Hematopoietic multipotent progenitor cell treated with erythropoietin and hydrocortisone succinate and interleukin-3 and kit ligand, for 8 days (in vitro differentiated cells): Measurements from ENCODE around the gene MLN.
"Not testable (repeated sequence)": the region's sequence is repeated elsewhere in the genome, so short reads cannot be mapped to it uniquely, and the experiment has no call there.

ENCODE experiments used
- DNase-seq: peaks from one replicate; pipeline ENCODE4 v3.0.0-alpha.2; 2015

MLN gene

GRCh38 chr6:33834401-33835392, 30.9 kb upstream of the MLN start:
- DNase-seq = no peak

- DNase-seq = no peak
Measured at GRCh38 chr6:33833599-33833998, 29.8 kb upstream of the MLN start.

- not testable (repeated sequence) for DNase-seq
Measured at GRCh38 chr6:33832831-33833230, 29.0 kb upstream of the MLN start.

- not testable (repeated sequence) for DNase-seq
Measured at GRCh38 chr6:33831725-33832124, 27.9 kb upstream of the MLN start.

- no peak for DNase-seq
Measured at GRCh38 chr6:33830635-33831240, 26.9 kb upstream of the MLN start.

GRCh38 chr6:33828764-33829731, 25.2 kb upstream of the MLN start:
- no peak for DNase-seq

- no peak for DNase-seq
Measured at GRCh38 chr6:33828452-33828763, 24.6 kb upstream of the MLN start.

- no peak for DNase-seq
Measured at GRCh38 chr6:33827546-33828451, 24.0 kb upstream of the MLN start.

GRCh38 chr6:33826537-33826936, 22.7 kb upstream of the MLN start:
- DNase-seq = no peak

GRCh38 chr6:33824461-33825154, 20.8 kb upstream of the MLN start:
- DNase-seq = no peak

- DNase-seq = no peak
Measured at GRCh38 chr6:33823806-33824205, 20.0 kb upstream of the MLN start.

- DNase-seq = peak; percentile 14
Measured at GRCh38 chr6:33822575-33823395, 19.0 kb upstream of the MLN start.

GRCh38 chr6:33820784-33821520, 17.1 kb upstream of the MLN start:
- DNase-seq = no peak

GRCh38 chr6:33820243-33820642, 16.4 kb upstream of the MLN start:
- no peak for DNase-seq

- DNase-seq = no peak
Measured at GRCh38 chr6:33819021-33819420, 15.2 kb upstream of the MLN start.

GRCh38 chr6:33818293-33818692, 14.5 kb upstream of the MLN start:
- DNase-seq = no peak

GRCh38 chr6:33817489-33817888, 13.7 kb upstream of the MLN start:
- DNase-seq = no peak

- DNase-seq = no peak
Measured at GRCh38 chr6:33816911-33817310, 13.1 kb upstream of the MLN start.

GRCh38 chr6:33815854-33816253, 12.1 kb upstream of the MLN start:
- DNase-seq = peak; percentile 10
